Fibroblast of lung (primary cell): Measurements from ENCODE around the gene FARP1. TPM values are rescaled to one million over a fixed set of nuclear protein-coding genes. Genes with fewer than 3 reads are reported as not detected.

Experiments
- DNase-seq, 2 donors: peaks; one replicate each; pipeline versions ENCODE4 v3.0.0 to v3.0.0-alpha.2; 2010; ENCODE audit warnings: low read depth in 2 of 2
- H2AFZ ChIP-seq: 2 replicates; pipeline ENCODE4 v1.5.1; 2012; ENCODE audit warnings: low read length, control low read depth, inconsistent platforms
- H3K27ac ChIP-seq: 2 replicates; pipeline ENCODE4 v1.5.1; 2011; ENCODE audit warnings: low read length, control low read depth; ENCODE audit not compliant: insufficient read depth
- H3K27me3 ChIP-seq: 2 replicates; pipeline ENCODE4 v1.5.1; 2011; ENCODE audit warnings: mild to moderate bottlenecking, low read length; ENCODE audit not compliant: control insufficient read depth, insufficient read depth
- H3K36me3 ChIP-seq: 2 replicates; pipeline ENCODE4 v1.5.1; 2011; ENCODE audit warnings: low read length; ENCODE audit not compliant: control insufficient read depth, insufficient read depth
- H3K4me1 ChIP-seq: 2 replicates; pipeline ENCODE4 v1.5.1; 2011; ENCODE audit warnings: low read length; ENCODE audit not compliant: control insufficient read depth, insufficient read depth; ENCODE audit errors: extremely low read depth
- H3K4me2 ChIP-seq: 2 replicates; pipeline ENCODE4 v1.5.1; 2011; ENCODE audit warnings: low read length, control low read depth; ENCODE audit not compliant: insufficient read depth; ENCODE audit errors: extremely low read depth
- H3K4me3 ChIP-seq, 4 experiments: fragments of 200-600 bp in 1 of 4; sonication (generic) in 1 of 4; replicated peaks in 1 of 4; 2 replicates each; pipeline ENCODE4 v1.5.1; 2011 to 2016; ENCODE audit warnings: low read length in 4 of 4, low read depth in 3 of 4, mild to moderate bottlenecking in 3 of 4, control low read depth in 2 of 4, inconsistent platforms in 1 of 4, mixed read lengths in 1 of 4; ENCODE audit not compliant: insufficient read depth in 1 of 4; ENCODE audit errors: control extremely low read depth in 1 of 4
- H3K79me2 ChIP-seq: 2 replicates; pipeline ENCODE4 v1.5.1; 2012; ENCODE audit warnings: mild to moderate bottlenecking, low read length, inconsistent platforms; ENCODE audit not compliant: control insufficient read depth, insufficient read depth
- H3K9ac ChIP-seq: 2 replicates; pipeline ENCODE4 v1.5.1; 2011; ENCODE audit warnings: mild to moderate bottlenecking, low read length, control low read depth; ENCODE audit not compliant: insufficient read depth
- H3K9me3 ChIP-seq: 2 replicates; pipeline ENCODE4 v1.5.1; 2012; ENCODE audit warnings: low read depth, low read length; ENCODE audit not compliant: control insufficient read depth, insufficient read depth
- H4K20me1 ChIP-seq: 2 replicates; pipeline ENCODE4 v1.5.1; 2011; ENCODE audit warnings: low read length; ENCODE audit not compliant: control insufficient read depth, insufficient read depth; ENCODE audit errors: extremely low read depth
- EZH2 ChIP-seq: IDR thresholded peaks from 2 replicates; pipeline ENCODE4 v1.5.1; 2012; ENCODE audit warnings: low read length, control low read depth, mild to moderate bottlenecking; ENCODE audit errors: missing control alignments
- polyA plus RNA-seq, 2 donors: library from polyadenylated mRNA; depleted of rRNA in 1 of 2; stranded (reverse) in 1 of 2; unstranded in 1 of 2; fragments of >200 nt; gene quantifications; 2 replicates each; pipeline ENCODE4 v1.2.1, GENCODE V29; 2011 to 2012; ENCODE audit warnings: missing spikeins in 1 of 2
- total RNA-seq: library from RNA; depleted of rRNA; stranded (reverse); fragments of >200 nt; gene quantifications from 2 replicates; pipeline ENCODE4 v1.2.1, GENCODE V29; 2014
- TF ChIP-seq, protein P1 (sequence below), 2 donors: IDR thresholded peaks in 1 of 2; conservative IDR thresholded peaks in 1 of 2; 1 replicate in 1 of 2; 2 replicates in 1 of 2; pipeline ENCODE4 v1.5.1; 2011 to 2012; ENCODE audit warnings: low read length in 2 of 2, control low read depth in 1 of 2, inconsistent platforms in 1 of 2, low read depth in 1 of 2, mild to moderate bottlenecking in 1 of 2

Gene FARP1
- total and polyA plus RNA-seq, 2 donors (not counting 1 experiment from before 2014, with no cell fraction given) = 50.9 to 199 TPM

DNA sequence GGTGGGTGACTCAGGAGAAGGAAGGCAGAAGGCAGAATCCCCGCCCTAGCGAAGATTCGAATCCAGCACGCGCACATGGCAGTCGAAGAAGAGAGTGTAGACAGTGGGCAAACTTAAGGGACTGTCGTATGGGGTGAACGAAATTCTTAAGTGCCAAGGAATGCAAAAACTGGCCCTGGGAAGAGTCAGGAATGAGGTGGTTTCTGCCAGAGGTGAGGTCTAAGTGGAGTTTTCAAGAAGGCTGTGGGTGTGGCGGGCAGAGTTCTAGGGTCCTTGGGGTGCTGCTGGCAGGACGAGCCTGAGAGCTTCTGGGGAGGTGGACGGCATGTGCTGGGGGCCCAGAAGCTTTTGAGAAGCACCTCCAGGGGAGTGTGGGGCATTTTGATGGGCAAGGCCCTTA is 98.1 kb downstream of the FARP1 start:
- TF ChIP-seq, protein P1, sequence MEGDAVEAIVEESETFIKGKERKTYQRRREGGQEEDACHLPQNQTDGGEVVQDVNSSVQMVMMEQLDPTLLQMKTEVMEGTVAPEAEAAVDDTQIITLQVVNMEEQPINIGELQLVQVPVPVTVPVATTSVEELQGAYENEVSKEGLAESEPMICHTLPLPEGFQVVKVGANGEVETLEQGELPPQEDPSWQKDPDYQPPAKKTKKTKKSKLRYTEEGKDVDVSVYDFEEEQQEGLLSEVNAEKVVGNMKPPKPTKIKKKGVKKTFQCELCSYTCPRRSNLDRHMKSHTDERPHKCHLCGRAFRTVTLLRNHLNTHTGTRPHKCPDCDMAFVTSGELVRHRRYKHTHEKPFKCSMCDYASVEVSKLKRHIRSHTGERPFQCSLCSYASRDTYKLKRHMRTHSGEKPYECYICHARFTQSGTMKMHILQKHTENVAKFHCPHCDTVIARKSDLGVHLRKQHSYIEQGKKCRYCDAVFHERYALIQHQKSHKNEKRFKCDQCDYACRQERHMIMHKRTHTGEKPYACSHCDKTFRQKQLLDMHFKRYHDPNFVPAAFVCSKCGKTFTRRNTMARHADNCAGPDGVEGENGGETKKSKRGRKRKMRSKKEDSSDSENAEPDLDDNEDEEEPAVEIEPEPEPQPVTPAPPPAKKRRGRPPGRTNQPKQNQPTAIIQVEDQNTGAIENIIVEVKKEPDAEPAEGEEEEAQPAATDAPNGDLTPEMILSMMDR (conservative IDR thresholded peaks at IDR 0.05 in 1 of 2, IDR thresholded peaks at IDR 0.05 in 1 of 2; ENCODE audit: low read depth in 1 of 2, low read length in 2 of 2) = no peak
- TF ChIP-seq EZH2 = no peak
- peaks cover 8% of the 10 kb centered on the region for H3K79me2 ChIP-seq
- no peak for DNase-seq

DNA sequence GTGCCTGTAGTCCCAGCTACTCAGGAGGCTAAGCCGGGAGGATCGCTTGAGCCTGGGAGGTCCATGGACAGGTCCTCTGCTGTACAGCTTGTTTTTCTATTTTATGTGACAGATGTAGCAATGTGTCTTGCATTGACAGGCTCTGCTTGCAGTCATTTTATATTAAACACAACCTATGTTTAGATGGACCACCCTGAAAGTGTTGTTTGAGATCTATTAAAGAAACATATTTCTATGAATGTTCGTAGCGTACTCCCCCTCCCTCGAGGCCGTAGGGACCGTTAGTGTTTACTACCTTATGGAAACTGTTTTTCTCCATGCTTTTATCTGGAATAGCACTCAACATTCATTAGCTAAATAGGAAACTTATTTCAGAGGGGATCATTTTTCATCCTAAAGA is 99.1 kb downstream of the FARP1 start:
- H3K79me2 ChIP-seq = peaks cover 8% of the 10 kb centered on the region
- no peaks in the 10 kb centered on the region for H3K27me3 ChIP-seq
- no peaks in the 10 kb centered on the region for H3K36me3 ChIP-seq
- H3K27ac ChIP-seq = no peak overlapping the region
- H3K4me1 ChIP-seq = no peaks in the 10 kb centered on the region
- H4K20me1 ChIP-seq = no peaks in the 10 kb centered on the region
- no peak overlapping the region for H3K9ac ChIP-seq
- TF ChIP-seq, protein P1 (conservative IDR thresholded peaks at IDR 0.05 in 1 of 2, IDR thresholded peaks at IDR 0.05 in 1 of 2; ENCODE audit: low read depth in 1 of 2, low read length in 2 of 2) = no peak
- TF ChIP-seq EZH2 = no peak
- H3K4me2 ChIP-seq = no peak overlapping the region
- no peak overlapping the region for H3K4me3 ChIP-seq
- H3K9me3 ChIP-seq = no peaks in the 10 kb centered on the region
- no peak overlapping the region for H2AFZ ChIP-seq
- no peak for DNase-seq

More for the DNA sequence above, 98.1 kb downstream of the FARP1 start:
- Histone ChIP-seq H3K36me3 (no peaks in the 10 kb centered on the region), H3K27ac (no peak overlapping the region), H3K4me2 (no peak overlapping the region), H3K9me3 (no peaks in the 10 kb centered on the region), H3K9ac (no peak overlapping the region), H3K4me3 (no peak overlapping the region), H4K20me1 (no peaks in the 10 kb centered on the region), H2AFZ (no peak overlapping the region), H3K27me3 (no peaks in the 10 kb centered on the region), H3K4me1 (no peaks in the 10 kb centered on the region)

DNA sequence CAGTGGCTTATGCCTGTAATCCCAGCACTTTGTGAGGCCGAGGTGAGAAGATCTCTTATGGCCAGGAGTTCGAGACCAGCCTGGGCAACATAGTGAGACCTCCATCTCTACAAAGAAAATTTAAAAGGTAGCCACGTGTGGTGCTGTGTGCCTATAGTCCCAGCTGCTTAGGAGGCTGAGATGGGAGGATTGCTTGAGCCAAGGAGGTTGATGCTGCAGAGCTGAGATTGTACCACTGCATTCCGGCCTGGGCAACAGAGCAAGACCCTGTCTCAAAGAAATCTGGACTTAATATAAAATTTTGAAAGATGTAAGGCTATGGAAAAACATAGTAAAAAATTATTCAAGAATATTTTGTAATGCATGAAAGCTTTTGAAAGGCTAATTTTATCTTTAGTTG is 99.5 kb downstream of the FARP1 start:
- TF ChIP-seq, protein P1 (conservative IDR thresholded peaks at IDR 0.05 in 1 of 2, IDR thresholded peaks at IDR 0.05 in 1 of 2; ENCODE audit: low read depth in 1 of 2, low read length in 2 of 2) = no peak
- TF ChIP-seq EZH2 = no peak
- Histone ChIP-seq H3K27ac (no peak overlapping the region), H3K9ac (no peak overlapping the region), H3K79me2 (peaks cover 8% of the 10 kb centered on the region), H3K4me1 (no peaks in the 10 kb centered on the region), H2AFZ (no peak overlapping the region), H3K4me3 (no peak overlapping the region), H3K27me3 (no peaks in the 10 kb centered on the region), H3K9me3 (no peaks in the 10 kb centered on the region), H4K20me1 (no peaks in the 10 kb centered on the region), H3K36me3 (no peaks in the 10 kb centered on the region), H3K4me2 (no peak overlapping the region)
- DNase-seq = no peak
